Effector CD8-positive, alpha-beta T cell (primary cell): ENCODE measurements around the gene EBF3.
"Not testable (repeated sequence)": the region's sequence is repeated elsewhere in the genome, so short reads cannot be mapped to it uniquely, and the experiment has no call there.

ENCODE experiments used
- DNase-seq: peaks from one replicate; lab custom pipeline; 2025; lab: John Stamatoyannopoulos, UW

EBF3 gene

DNA sequence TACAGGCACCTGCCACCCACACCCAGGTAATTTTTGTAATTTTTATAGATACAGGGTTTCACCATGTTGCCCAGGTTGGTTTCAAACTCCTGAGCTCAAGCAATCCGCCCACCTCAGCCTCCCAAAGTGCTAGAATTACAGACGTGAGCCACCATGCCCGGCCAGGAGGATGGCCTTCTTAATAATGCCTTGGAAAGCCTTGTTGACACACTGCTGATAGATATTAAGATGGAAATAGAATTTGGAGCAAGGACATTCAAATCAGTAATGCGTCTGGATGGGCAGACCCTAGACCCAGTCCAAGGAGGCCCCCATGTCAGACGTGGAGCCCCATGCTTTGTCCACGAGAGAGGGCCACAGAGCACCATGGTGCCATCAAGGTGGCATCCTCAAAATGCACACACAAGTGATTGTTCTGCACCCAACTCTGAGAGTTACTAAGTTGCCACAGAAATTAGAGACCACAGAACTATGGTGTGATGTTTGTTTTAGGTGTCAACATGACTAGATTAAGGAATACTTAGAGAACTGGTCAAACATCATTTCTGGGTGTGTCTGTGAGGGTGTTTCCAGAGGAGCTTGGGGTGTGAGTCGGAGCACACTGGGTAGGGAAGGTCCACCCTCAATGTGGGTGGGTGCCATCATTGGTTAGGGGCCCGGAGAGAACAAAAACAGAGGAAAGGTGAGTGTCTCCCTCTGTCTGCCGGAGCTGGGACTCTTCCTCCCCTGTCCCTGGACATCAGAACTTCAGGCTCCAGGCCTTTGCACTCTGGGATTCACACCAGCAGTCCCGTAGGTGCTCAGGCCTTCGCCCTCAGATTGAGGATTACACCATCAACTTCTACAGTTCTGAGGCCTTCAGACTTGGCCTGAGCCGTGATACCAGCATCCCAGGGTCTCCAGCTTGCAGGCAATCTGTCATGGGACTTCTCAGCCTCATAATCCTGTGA is 34.5 kb downstream of the EBF3 start:
- DNase-seq = no peak

DNA sequence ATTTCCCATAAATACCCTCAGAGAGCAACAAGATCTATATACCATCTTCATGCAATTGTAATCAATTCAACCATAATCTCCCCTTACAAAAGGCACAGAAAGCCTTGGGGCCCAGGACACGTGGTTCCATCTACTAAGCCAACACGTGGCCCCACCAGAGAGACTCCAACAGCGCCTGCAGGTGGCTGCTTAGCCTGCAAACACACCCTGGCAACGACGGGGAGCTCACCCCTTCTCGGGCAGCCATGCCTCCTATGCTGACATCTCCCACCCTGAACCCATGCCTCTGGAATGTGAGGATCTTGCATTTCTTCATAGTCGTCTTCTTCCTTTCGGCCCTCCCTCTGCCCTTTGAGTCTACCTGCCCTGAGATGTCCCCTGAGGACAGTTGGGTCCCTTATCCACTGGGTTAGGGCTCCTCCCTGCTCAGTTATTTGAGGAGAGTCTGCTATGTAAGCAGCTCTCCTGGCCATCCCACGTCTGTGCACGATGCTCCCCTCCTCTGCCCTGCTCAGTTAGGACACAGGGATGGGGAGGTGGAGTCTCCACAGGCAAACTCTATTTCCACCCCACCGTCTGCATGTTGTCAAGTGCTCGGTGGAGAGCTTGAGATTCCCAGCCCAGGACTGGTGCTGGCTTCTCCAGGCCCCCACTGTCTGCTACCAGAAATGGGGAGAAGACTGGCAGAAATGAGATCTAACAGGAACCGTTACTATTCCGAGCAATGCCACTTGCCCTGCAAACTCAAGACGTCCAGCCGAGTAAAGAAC is 36.5 kb downstream of the EBF3 start:
- no peak for DNase-seq

- DNase-seq = no peak
Observed at GRCh38 chr10:129926066-129927055, 37.7 kb downstream of the EBF3 start.

DNA sequence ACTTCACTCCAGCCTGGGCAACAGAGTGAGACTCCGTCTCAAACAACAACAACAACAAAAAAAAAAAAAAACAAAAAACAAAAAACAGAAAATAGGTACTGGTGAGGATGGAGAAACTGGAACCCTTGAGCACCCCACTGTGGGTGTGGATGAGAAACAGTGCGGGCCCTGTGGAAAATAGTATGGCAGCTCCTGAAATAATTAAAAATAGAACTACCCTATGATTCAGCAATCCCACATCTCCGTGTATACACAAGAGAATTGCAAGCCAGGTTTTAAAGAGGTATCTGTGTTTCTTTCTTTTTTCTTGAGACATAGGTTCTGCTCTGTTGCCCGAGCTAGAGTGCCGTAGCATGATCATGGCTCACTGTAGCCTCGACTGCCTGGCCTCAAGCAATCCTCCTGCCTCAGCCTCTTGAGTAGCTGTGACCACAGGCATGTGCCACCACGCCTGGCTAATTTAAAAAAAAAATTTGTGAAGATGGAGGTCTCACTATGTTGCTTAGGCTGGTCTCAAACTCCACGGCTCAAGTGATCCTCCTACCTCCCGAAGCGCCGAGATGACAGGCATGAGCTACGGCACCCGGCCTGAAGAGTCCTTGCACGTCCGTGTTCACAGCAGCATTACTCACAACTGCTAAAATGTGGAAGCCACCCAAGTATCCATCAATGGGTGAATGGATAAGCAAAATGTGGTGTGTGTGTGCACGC is 39.5 kb downstream of the EBF3 start:
- no peak for DNase-seq

DNA sequence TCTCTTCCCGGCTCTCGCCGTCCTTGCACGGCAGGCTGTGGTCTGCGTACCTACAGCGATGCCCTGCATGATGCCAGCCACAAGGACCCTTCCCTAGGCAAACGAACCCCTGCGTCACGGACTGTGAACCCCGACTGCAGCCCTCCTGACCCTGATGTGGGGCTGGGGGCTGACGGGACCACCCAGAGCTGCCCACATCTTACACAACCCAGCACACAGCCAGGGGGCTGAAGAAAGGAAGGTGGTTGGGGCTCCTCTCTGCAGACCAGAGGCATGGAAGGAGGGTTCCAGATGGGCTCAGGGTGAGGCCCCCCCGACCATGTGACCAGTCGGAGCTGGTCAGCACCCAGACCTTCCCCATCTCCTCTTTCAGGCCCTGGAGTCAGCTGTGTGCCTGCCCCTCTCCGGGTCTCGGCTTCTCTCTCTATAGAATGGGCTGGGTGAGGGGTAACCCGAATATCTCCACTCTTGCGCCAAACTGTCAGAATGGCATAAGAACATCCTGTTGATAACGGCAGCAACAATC is 41.4 kb downstream of the EBF3 start:
- DNase-seq = no peak

GRCh38 chr10:129921801-129922597 is 42.1 kb downstream of the EBF3 start:
- no peak for DNase-seq

DNA sequence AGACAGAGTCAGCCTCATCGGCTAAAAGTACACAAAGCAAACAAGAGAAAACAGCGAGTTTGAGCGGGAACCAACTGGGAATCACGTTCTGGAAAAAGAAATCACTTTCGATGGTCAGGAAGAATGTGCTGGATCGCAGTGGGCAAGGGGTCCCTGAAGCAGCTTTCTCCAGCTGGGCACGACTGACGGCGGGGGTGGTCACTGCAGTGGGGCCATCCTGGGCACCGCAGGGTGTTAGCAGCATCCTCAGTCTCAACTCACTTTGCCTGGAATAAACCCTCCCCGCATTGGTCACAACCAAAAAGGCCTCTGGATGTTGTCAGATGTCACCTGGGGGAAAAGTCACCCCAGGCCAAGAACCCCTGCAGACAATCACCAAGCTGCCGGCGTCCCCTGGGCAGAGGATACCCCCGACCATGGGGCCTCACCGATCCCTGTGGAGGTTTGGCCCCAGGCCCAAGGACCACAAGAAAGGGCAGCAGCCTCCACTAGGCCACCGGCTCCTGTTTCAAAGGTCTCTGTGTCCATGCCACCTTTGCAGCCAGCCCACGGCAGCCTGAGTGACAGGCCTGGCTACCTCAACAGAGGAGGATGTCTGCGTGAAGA is 42.9 kb downstream of the EBF3 start:
- DNase-seq = no peak

DNA sequence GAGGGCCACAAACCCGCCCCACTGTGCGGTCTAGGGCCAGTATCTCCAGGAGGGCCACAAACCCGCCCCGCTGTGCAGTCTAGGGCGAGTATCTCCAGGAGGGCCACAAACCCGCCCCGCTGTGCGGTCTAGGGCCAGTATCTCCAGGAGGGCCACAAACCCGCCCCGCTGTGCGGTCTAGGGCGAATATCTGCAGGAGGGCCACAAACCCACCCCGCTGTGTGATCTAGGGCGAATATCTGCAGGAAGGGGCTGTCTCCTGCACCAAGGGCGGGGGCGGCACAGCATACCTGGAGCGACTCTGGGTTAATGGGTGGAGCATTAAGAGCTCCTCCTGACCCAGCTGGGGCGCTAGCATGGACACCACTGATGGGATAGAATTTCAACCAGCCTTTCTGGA is 43.9 kb downstream of the EBF3 start:
- not testable (repeated sequence) for DNase-seq

- DNase-seq = no peak
Observed at GRCh38 chr10:129919358-129919757, 44.7 kb downstream of the EBF3 start.

DNA sequence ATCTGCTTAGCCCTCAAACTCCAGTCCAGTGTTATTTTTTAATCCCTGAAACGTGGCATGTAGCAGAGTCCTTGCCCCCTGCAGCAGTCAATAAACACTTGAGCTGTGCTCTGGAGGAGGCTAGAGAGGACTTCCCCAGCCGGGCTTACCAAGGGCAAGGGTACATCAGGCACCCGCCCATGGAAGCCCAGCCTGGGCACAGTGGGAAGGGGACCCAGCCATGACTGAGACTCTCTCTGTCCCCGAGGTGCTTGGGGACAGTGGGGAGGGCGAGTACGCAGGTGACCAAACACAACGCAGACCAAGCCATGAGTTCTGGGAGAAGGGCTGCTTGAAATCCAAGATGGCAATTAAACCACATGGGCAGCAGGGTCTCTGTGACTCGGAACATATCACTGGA is 45.2 kb downstream of the EBF3 start:
- DNase-seq = no peak

- no peak for DNase-seq
Observed at GRCh38 chr10:129918401-129918800, 45.7 kb downstream of the EBF3 start.

- no peak for DNase-seq
Observed at GRCh38 chr10:129917936-129918335, 46.1 kb downstream of the EBF3 start.

DNA sequence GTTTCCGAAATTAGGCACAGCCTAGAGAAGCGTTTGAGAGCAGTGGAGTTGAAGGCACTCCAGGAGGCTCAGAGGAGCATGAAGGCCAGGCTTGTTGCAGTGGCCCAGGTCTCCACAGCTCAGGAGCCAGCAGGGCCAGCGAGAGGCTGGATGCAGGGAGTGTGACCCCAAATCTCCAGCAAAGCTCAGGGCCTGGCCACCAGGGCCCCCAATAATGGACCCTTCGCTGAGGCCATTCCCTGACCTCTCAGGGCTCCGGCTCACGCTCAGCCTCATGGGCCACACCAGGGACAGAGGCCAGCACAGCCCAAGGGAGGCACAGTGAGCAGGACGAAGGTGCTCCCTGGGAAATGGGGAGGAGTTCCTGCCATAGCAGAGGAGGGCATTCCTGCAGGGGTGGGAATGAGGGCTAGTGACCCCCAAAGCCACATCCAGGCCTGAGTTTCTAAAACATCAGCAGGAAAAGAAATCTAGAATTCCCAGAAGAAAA is 47.5 kb downstream of the EBF3 start:
- no peak for DNase-seq

- no peak for DNase-seq
Observed at GRCh38 chr10:129915526-129916378, 48.3 kb downstream of the EBF3 start.

- DNase-seq = no peak
Observed at GRCh38 chr10:129914960-129915359, 49.1 kb downstream of the EBF3 start.

DNA sequence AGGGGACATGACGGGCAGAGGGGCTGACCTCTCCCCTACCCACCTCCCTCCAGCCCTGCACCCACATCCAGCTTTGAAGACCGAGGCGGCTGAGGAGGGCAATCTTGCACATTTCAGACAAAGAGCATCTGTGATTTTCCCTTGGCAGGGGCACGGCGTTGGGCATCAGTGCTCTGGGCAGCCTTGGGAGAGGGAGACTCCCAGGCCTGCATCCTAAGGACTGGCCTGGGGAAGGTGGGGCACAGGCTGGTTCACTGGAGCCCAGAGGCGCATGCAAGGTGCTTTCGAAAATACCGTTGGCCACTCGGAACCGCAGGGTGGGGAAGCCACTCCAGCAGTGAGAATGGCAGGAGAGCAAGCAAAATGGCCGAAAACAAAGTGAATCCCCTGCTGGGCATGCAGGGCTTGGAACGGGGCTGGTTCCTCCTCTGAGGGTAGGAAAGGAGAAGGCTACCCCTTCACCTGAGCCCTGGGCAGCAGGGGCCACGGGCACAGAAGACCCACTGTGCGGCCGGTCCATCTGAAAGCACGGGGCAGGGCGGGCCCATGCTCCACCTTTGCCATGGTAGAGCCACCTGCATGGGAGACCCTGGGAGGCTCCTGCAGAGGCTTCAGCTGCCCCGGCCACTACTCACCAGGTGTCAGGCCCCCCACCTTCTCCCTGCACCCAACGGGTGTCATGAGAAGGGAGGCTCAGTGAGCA is 49.8 kb downstream of the EBF3 start:
- no peak for DNase-seq

- DNase-seq = no peak
Observed at GRCh38 chr10:129912986-129913695, 50.9 kb downstream of the EBF3 start.
